Epithelial cell of esophagus (primary cell): Measurements from ENCODE around the gene SLC34A1.
"Not testable (repeated sequence)": the region's sequence is repeated elsewhere in the genome, so short reads cannot be mapped to it uniquely, and the experiment has no call there.

Experiments
- DNase-seq: peaks from one replicate; pipeline ENCODE4 v3.0.0; 2010; ENCODE audit warnings: low read depth
- H3K4me3 ChIP-seq: 2 replicates; pipeline ENCODE4 v1.5.1; 2011; ENCODE audit warnings: mild to moderate bottlenecking, low read length, control low read depth
- TF ChIP-seq, protein P1 (sequence below): IDR thresholded peaks from 2 replicates; pipeline ENCODE4 v1.5.1; 2011; ENCODE audit warnings: low read depth, mild to moderate bottlenecking, low read length, control low read depth, inconsistent platforms; ENCODE audit not compliant: insufficient read depth; ENCODE audit errors: missing control alignments

Gene SLC34A1

DNA sequence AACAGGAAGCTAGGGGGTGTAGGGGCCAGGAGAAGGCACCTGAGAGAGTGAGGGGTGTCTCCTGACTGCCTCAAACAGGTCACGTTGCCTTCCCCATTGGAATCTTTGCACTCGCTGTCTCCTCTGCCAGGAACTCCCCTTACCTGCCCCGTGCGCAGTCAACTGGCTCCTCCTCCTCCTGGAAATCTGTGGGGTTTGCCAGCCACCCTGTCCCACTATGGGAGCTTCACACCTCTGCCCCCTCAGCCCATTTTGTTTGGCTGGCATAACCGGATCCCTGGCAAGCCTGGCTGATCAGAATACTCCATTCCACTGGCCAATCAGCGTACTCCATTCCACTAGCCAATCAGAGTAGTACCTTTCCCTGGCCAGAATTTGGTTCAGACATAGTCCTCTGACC lies 10.4 kb upstream of the SLC34A1 start:
- H3K4me3 ChIP-seq = no peak overlapping the region
- TF ChIP-seq, protein P1, sequence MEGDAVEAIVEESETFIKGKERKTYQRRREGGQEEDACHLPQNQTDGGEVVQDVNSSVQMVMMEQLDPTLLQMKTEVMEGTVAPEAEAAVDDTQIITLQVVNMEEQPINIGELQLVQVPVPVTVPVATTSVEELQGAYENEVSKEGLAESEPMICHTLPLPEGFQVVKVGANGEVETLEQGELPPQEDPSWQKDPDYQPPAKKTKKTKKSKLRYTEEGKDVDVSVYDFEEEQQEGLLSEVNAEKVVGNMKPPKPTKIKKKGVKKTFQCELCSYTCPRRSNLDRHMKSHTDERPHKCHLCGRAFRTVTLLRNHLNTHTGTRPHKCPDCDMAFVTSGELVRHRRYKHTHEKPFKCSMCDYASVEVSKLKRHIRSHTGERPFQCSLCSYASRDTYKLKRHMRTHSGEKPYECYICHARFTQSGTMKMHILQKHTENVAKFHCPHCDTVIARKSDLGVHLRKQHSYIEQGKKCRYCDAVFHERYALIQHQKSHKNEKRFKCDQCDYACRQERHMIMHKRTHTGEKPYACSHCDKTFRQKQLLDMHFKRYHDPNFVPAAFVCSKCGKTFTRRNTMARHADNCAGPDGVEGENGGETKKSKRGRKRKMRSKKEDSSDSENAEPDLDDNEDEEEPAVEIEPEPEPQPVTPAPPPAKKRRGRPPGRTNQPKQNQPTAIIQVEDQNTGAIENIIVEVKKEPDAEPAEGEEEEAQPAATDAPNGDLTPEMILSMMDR = no peak
- DNase-seq = peak; percentile 40

DNA sequence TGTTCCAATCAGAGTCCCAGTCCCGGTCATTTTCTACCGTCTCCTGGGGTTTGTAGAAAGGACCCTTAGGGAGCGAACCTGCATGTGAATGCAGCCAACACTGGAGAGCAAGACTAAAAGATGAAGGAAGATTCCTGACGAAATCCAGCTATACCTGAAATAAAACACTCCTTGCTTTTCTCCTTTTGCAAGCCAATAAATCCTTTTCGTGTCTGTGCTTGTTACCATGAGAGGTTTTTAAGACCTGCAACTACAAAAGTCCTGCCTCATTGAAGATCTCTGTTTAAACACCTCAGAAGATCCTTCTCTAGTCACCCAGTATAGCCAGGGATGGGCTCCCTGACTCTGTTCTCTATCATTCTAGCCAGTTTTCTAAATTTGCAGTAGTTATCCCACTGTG lies 10.0 kb upstream of the SLC34A1 start:
- no peak overlapping the region for H3K4me3 ChIP-seq
- TF ChIP-seq, protein P1 = no peak
- peak; percentile 68 for DNase-seq

DNA sequence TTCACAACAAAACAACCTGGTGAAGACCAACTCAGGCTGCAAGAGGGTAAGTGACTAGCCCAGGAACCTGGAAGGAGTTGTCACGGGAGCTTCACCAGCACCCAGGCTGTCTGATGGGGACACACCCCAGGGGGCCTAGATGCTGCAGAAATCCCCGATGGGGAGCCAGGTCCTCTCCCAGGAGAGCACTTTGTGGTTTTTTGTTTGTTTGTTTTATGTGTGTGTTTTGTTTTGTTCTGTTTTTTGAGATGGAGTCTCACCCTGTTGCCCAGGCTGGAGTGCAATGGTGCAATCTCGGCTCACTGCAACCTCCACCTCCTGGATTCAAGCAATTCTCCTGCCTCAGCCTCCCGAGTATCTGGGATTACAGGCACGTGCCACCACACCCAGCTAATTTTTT lies 8.7 kb upstream of the SLC34A1 start:
- not testable (repeated sequence) for DNase-seq, H3K4me3 ChIP-seq

GRCh38 chr5:177376107-177376506 lies 8.1 kb upstream of the SLC34A1 start:
- no peak overlapping the region for H3K4me3 ChIP-seq
- TF ChIP-seq, protein P1 = no peak
- no peak for DNase-seq

- no peak overlapping the region for H3K4me3 ChIP-seq
- no peak for DNase-seq
- TF ChIP-seq, protein P1 = no peak
Observed at GRCh38 chr5:177377851-177378776, 6.1 kb upstream of the SLC34A1 start.

- no peak overlapping the region for H3K4me3 ChIP-seq
- TF ChIP-seq, protein P1 = no peak
- DNase-seq = peak; percentile 96
Observed at GRCh38 chr5:177378884-177379883, 5.0 kb upstream of the SLC34A1 start.

DNA sequence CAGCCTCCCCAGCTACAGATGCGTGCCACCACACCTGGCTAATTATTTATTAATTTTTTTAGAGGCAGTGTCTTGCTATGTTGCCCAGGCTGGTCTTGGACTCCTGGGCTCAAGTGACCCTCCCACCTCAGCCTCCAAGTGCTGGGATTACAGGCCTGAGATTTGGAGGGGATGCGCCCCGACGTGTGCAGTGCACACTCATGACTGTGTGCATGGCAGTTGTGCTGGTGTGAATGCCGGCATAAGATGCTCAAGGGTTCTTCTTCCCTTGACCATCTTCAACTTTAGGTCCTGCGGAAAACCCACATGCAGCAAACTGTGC lies 3.5 kb upstream of the SLC34A1 start:
- H3K4me3 ChIP-seq = no peak overlapping the region
- DNase-seq = no peak
- TF ChIP-seq, protein P1 = no peak
